Stimulated activated naive CD8-positive, alpha-beta T cell treated with anti-CD3 and anti-CD28 coated beads, Interleukin-15, Interleukin-2, amounts not matched to agents 100 U/mL and 50 U/mL, for 24 hours (primary cell): ENCODE measurements around the gene ALOX5.
"Not testable (repeated sequence)": the region's sequence is repeated elsewhere in the genome, so short reads cannot be mapped to it uniquely, and the experiment has no call there.

Source experiments
- ATAC-seq: fragments of 150-1000 bp; cut with Tn5 transposase; one replicate; pipeline ENCODE4 v1.10.0; 2021
- DNase-seq: peaks from one replicate; pipeline ENCODE4 v3.0.0; 2021

The ALOX5 gene

DNA sequence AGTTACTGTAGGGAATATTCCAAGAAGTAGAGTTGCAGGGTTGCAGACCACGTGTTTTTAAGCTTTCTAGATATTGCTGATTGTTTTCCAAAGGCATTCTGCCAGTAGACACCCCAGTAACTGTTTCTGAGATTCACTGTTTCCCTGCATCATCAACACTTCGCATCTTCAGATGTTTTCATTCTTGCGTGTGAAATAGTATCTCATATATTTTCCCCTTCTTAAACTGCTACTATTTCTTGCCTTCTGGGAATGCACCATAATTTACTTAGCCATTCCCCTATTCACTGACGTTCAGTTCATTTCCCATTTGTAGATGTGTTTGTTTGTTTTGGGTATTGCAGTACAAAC is 30.7 kb downstream of the ALOX5 start:
- DNase-seq (no peak), ATAC-seq (no peak)

DNA sequence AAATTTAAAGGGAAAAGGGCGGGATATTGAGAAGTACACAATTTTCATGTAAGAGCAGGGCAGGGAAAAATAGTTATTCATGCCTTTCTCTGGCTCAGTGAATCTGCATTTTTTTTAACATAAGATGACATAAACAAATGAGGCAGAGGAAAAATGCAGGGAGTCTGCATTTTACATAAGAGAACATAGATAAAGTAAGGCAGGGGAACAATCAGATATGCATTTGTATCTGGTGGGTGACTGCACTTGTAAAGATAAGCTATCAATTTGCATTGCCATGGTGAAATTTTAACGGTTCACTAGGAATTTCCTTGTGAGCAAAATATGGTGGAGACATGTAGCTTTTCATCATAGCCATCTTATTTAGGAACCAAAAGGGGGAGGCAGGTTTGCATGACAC is 33.5 kb downstream of the ALOX5 start:
- no peak for DNase-seq

DNA sequence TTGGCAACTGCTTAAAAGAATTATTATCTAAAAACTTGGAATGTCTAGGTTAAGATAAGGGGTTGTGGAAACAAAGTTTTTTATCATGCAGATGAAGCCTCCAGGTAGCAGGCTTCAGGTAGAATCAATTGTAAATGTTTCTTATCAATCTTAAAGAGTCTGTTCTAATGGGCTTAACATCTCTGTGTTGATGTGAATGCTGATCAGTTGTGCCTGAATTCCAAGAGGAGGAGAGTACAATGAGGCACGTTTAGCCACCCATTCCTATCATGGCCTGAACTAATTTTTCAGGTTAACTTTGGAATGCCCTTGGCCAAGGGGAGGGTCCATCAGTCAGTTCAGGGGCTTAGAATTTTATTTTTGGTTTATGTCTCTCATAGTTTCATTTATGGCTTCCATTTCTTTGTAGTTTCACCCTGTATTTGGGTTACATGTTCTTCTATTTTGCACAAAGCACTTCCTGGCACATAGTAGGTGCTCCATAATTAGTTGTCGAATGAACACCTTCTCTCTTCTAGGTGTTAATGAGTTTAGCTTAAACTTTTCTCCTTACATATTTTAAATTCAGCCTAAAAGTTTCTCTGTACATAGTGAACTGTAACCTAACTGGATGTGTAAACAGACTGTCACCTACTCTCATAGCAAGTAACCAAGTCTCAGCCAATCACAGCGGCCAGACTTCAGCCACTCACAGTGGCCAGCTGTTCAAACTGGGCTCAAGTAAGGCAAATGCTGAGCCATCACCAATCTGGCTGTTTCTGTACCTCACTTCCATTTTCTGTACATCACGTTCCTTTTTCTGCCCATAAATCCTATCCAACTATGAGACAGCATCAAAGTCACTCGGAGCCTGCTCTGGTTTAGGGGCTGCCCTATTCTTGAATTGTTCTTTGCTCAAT is 34.7 kb downstream of the ALOX5 start:
- DNase-seq, result no peak
- no peak for ATAC-seq

More for the DNA sequence above, 33.5 kb downstream of the ALOX5 start:
- ATAC-seq, result no peak

DNA sequence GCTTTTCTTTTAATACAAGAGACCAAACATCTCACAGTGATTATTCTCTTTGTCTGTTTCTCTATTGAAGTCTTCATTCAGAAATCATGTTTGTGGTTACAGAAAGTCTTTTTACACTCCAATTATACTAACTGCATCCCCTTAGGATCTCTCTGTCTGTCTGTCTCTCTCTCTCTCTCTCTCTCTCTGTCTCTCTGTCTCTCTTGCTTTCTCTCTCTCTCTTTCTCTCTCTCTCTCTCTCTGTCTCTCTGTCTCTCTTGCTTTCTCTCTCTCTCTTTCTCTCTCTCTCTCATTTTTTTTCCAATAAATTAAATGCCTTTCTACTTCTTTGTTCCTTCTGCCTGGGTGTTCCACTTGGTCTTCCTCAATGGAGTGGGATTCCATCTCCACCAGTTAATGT is 35.3 kb downstream of the ALOX5 start:
- not testable (repeated sequence) for ATAC-seq, DNase-seq

DNA sequence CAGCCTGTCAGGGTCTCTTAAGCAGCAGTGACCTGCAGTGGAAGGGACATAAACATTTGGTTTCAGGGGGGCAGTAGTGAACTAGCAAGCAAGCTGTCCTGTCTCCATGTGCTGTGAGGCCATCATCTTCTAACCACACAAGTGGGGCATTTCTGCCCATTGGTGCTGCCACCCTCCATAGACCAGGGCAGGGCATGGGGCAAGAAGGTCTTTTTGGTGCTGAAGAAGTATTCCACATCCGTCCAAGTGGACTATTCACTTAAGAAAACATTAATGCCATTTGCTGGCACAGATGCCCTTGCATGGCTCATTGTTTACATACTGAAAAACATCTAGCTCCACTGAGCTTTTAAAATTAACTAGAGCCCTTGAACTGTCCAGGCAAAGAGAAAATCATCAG is 35.8 kb downstream of the ALOX5 start:
- ATAC-seq, result no peak
- no peak for DNase-seq

DNA sequence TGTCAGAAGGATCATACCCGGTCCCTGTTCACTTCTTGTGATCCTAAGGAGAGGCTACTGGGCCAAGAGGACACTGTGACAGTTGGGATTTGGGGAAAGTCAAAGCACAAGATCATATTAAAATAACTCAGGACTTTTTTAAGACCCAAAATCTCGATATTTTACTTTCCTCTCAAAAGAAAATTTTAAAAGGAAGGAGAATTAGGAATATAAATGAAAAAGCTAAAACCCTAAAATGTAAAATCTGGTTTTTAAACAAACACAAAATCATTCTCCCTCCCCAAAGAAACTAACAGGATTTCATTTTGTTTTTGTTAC is 36.4 kb downstream of the ALOX5 start:
- no peak for ATAC-seq
- no peak for DNase-seq

DNA sequence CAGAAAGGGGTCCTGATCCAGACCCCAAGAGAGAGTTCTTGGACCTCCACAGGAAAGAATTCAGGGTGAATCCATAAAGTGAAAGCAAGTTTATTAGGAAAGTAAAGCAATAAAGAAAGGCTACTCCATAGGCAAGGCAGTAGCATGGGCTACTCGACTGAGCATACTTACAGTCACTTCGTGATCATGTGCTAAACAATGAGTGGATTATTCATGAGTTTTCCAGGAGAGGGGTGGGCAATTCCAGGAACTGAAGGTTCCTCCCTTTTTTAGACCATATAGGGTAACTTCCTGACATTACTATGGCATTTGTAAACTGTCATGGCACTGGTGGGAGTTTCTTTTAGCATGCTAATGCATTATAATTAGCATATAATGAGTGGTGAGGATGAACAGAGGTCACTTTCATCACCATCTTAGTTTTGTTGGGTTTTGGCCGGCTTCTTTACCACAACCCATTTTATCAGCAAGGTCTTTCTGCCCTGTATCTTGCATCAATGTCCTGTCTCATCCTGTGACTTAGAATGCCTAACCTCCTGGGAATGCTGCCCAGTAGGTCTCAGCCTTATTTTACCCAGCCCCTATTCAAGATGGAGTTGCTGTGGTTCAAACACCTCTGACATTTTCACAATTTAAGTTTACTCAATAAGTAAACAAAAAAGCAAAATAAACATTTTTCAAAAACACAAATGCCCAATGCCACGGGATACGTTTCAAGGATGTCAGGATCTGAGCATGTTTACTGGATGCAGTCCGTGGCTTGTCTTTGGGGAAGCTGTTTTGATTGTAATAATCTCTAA is 37.0 kb downstream of the ALOX5 start:
- ATAC-seq (no peak), DNase-seq (no peak)

DNA sequence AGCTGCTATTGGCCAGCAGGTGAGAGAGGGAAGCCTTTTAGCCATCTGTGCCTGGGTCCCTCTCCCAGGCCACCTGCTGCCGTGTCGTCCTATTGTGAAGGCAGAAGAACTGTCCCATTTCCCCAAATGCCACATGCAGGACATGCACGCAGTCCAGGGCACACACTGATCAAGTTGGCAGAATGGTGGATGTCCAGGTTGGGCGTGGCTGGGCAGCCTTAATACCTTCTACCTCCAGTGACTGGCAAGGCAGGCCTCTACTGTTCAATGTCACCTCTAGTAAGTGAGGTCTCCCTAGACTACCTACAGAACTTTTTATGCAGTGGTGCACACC is 37.6 kb downstream of the ALOX5 start:
- ATAC-seq, result no peak

DNA sequence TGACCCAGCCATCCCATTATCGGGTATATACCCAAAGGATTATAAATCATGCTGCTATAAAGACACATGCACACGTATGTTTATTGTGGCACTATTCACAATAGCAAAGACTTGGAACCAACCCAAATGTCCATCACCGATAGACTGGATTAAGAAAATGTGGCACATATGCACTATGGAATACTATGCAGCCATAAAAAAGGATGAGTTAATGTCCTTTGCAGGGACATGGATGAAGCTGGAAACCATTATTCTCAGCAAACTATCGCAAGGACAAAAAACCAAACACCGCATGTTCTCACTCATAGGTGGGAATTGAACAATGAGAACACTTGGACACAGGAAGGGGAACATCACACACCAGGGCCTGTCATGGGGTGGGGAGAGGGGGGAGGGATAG is 41.0 kb downstream of the ALOX5 start:
- ATAC-seq, DNase-seq: not testable (repeated sequence)

More for the DNA sequence above, 37.6 kb downstream of the ALOX5 start:
- no peak for DNase-seq

DNA sequence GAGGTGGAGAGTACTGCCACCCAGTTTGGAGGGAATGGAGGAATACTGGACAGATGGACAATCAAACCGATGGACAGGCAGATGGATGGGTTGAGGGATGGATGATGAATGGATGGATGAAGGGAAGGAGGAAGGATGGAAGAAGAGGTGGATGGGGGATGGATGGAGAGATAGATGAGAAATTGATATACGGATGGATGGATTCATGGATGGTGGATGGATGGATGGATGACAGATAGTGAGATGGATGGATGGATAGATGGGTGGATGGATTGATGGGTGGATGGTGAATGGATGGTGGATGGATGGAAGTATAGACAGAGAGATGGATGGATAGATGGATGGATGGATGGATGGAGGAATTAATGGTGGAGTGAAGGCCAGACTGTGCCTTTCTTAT is 42.6 kb downstream of the ALOX5 start:
- no peak for DNase-seq
- no peak for ATAC-seq

DNA sequence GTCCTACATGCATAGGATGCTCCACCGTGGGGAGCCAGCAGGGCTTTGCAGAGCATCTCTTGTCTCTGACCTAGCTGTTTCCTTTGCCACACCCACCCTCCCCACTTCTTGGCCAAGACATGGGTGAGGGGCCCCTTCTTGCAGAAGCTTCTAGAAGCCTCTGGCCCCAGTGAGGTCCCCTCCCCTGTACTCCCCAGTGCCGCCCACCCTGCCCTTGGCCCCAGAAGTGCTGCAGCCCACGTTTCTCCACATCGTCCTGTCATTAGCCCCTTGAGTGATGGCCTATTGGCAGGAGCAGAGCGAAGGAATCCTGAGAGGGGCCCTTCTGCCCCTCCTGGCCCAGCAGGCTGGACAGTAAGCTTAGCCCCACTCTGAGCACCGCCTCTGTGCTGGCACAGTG is 43.7 kb downstream of the ALOX5 start:
- DNase-seq (no peak), ATAC-seq (no peak)

DNA sequence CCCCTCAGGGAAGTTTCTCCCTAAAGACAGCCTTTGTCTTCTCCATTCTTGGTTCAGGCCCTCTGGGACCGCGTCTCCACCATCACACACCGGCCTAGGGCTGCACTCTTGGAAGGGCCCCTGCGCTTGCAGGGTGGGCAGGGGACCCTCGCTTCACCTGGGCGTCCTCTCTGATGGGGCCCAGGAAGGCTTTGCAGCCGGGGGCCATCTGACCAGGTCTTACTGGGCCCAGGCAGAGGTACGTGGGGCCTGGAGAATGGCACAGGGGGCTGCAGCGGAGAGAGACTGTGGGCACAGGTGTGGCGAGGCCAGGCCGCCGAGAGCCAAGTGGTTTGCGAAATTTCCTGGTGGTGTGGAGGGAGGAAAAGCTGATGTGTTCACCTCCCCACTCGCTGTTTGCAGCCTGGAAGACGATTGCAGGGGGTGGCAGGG is 44.4 kb downstream of the ALOX5 start:
- ATAC-seq, result no peak
- DNase-seq, result no peak

DNA sequence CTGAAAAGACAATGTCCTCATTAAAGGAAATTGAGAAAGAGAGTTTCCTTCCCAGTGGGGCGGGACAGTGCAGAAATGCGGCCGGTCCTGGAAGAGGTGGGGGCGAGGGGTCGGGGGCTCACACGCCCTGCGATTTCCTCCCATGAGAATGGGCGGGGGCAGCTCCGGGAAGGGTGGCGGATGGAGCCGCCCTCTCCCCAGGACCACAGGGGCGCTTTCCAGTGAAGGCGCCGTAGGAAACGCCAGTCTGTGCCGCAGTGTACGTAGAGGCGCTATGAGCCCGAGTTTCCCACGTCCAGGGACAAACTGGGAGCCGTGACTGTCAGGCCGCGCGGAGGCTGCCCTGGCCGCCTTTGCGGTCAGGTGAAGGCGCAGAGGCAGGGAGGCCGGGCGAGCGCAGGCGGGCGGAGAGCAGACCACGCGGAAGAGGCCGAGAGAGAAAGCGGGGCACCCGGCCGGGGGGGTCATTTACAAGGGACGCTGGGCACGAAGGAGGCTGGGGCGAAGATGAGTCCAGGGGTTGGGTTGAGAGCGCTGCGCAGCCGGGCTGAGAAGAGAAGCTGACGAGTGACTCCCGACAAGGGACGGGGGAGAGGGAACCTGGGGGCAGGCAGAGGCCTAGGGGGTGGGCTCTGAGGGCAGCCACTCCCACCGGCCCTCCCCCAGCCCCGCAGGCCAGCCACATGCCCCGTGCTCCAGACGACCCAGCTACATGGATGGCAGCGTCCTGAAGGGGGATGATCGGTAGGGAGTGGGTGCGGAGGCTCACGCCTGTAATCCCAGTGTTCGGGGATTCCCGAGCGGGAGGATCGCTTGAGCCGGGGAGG is 45.0 kb downstream of the ALOX5 start:
- peak; percentile 70 for DNase-seq

DNA sequence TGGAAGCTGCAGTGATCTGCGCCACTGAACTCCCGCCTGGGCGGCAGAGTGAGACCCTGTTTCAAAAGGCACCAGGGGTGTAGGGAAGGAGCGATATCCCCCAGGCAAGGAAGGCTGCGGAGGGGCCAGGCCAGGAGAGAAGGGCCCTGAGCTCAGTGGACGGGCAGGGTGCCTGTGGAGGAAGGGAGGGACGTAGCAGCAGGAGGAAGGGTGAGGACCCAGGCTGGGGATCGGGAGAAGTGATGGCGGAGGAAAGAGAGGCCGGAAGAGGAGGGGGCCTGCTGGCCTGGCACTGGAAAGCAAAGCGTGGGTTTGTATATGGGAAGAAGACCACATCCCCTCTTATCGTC is 45.6 kb downstream of the ALOX5 start:
- DNase-seq (no peak), ATAC-seq (no peak)

More for the DNA sequence above, 45.0 kb downstream of the ALOX5 start:
- ATAC-seq, result peak; percentile 78

DNA sequence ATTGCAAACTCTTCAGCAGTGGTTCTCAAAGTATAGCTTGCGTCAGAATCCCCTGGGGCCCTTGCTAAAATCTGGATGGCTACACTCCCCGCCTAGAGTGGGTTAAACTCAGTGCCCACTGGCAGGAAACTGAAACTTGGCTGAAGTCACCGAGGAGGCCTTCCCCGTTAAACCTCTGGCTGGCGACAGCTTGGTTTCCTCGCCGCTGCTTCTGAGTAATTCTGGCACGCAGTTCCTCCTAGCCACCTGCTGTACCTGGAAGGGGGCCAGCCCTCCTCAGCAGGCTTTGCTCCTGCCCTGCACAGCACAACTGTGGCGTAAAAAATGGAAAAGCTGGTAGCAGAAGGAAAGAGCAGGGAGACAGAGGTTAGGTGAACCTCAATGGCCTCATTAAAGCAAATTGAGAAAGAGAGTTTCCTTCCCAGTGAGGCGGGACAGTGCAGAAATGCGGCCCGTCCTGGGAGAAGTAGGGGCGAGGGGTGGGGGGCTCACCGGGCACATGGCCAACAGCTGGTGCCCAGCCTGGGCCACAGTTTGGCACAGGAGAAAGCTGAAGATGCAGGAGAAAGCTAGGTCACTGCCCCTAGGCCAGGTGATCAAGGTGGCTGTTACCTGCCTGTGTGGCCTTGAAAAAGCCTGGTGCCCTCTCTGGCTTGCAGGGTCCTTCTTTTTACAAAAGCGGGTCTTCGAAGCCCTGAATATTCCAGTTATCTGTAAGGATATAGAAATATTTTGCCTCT is 46.6 kb downstream of the ALOX5 start:
- DNase-seq (peak; percentile 72), ATAC-seq (peak; percentile 49)

DNA sequence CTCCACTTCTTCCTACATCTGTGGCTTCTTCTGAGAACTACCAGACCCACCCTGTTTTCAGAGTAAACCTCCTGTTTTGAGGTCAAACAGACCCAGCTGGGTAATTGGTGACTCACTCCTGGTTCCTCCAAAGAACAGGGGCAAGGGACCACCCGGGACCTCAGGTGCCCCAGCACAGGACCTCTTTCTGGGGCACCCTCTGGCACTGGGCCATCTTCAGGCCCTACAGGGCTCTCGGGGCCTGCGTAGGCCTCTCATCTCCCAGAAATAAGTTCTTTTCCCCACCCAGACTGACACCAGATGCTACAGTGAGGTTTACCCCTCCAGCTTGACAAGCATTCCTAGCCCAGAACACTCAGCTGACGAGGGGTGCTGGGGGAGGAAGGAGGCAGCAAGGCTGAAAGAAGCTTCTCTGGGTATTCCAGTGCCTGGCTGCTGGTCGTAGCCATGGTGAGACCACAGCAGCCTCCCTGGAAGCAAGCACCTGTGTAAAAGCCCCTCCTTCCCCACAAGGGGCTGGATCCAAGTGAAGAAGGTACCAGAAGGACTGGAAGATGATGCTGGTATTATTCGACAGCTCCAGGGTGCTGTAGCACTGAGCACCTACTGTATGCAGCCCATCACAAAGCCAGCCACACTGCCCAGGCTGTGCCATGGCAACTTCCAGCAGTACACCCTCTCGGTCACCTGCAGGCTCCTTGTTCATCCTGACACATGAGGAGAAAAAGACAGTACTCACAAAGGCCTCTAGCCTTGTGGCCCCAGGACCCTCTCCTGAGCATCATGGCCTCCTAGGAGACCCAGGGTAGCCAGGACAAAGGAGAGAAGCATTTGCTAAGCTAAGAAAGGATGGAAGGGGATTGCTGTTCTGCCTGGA is 47.4 kb downstream of the ALOX5 start:
- ATAC-seq (peak; percentile 32), DNase-seq (peak; percentile 50)

DNA sequence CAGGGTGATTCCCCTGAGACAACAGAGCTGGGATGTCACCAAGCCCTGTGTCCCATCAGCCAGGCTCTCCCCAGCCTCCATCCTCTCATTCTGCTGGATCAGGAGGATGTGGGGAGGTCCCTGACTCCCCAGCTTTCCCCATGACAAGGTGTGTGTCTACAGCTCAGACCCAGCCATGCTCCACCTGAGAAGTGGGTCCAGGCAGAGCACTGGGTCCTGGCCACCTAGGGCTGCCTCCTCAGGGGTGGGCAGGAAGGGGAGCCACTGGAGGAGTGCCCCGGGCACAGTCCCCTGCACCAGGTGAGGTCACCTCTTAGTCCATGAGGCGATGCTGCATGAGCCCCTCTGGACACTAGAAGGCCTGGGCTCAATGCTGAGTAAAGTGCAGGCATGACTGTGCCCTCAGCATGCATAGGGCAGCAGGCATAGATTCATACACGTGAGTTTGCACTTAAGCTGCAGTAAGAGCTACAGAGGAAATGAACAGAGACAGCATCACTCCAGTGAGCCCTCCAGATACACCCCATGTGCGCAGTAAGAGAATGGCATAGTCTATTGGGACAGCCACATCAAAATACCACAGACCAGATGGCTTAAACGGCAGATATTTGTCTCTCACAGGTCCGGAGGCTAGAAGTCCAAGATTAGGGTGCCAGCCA is 48.3 kb downstream of the ALOX5 start:
- DNase-seq, result no peak
- ATAC-seq, result no peak

DNA sequence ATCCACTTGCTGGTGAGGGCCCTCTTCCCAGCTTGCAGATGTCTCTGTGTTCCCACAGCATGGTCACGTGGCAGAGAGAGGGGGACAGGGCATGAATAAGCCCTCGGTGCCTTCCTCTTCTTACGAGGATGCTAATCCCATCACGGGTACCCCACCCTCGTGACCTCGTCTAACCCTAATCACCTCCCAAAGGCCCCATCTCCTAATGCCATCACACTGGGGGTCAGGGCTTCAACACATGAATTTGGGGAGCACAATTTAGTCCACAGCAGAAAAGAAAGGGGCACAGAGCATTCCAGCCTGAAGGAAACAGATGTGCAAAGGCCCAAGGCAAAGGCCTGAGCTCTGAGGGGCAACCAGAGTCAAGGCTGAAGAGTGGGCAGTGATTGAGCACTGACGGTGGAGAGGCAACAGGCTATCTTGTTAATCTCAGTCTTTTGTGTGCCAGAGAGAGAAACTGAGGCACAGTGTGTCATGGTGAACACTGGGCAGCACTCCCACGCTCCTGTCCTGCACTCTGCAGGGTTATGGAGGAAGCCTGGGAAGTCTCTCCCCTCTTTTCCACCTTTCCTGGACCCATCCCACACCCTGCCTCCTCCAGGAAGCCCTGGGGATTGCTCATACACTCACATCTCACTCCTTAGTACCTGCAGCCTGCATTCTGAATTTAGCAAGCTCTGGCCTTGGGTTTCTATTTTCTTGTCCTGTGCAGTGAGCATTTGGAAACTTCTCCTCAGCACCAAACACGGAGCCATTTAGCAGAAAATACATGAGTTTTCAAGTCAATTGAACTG is 49.0 kb downstream of the ALOX5 start:
- DNase-seq (no peak), ATAC-seq (no peak)

DNA sequence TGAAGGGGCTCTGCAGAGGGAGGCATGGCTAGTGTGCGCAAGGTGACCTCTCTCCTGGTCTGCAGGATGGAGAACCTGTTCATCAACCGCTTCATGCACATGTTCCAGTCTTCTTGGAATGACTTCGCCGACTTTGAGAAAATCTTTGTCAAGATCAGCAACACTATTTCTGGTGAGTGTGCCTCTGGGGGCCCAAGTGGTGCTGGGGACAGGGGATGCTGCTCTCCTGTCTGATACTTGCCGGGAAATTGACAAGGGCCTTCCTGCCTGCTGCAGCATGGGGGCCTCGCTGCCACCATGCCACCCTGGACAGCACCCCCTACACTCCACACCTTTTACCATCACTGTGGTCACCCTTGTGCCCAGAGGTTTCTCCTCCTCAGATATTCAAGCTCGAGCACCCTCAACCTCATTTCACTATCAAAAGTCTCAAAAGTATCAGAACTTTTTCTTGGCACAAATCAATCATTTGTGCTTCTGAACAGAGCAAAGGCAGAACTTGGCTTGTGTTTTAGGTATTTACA is 50.0 kb downstream of the ALOX5 start:
- DNase-seq (no peak), ATAC-seq (no peak)
